D721Med (cell line): Measurements from ENCODE around the gene CACNA2D1.
A peak's percentile ranks its signal among the peaks of the same experiment; 100 is the strongest.

Experiments used
- DNase-seq: peaks from one replicate; pipeline ENCODE4 v3.0.0; 2011; ENCODE audit warnings: low spot score; ENCODE audit not compliant: insufficient read length
- FAIRE-seq: peaks from 2 replicates; lab custom pipeline; 2011; peaks lifted over from hg19 to GRCh38; lab: Jason Lieb, UNC
- CTCF ChIP-seq: IDR thresholded peaks from 2 replicates; pipeline ENCODE4 v1.5.1; 2012; ENCODE audit warnings: mild to moderate bottlenecking, control low read depth; ENCODE audit not compliant: insufficient read depth; ENCODE audit errors: missing control alignments

Gene CACNA2D1

GRCh38 chr7:82054544-82054943 lies 389.0 kb downstream of the CACNA2D1 start:
- no peak for DNase-seq
- FAIRE-seq: no peak
- no peak for TF ChIP-seq CTCF

- no peak for TF ChIP-seq CTCF
Measured at GRCh38 chr7:82053453-82054032, 390.0 kb downstream of the CACNA2D1 start.

GRCh38 chr7:82051601-82052000 lies 392.0 kb downstream of the CACNA2D1 start:
- FAIRE-seq (no peak), DNase-seq (no peak)

More at GRCh38 chr7:82053453-82054032, 390.0 kb downstream of the CACNA2D1 start:
- DNase-seq (no peak), FAIRE-seq (no peak)

GRCh38 chr7:82050792-82051191 lies 392.8 kb downstream of the CACNA2D1 start:
- FAIRE-seq (no peak), DNase-seq (no peak)
- no peak for TF ChIP-seq CTCF

More at GRCh38 chr7:82051601-82052000, 392.0 kb downstream of the CACNA2D1 start:
- TF ChIP-seq CTCF: no peak

GRCh38 chr7:82049891-82050533 lies 393.6 kb downstream of the CACNA2D1 start:
- FAIRE-seq: peak; percentile 35
- DNase-seq: no peak
- no peak for TF ChIP-seq CTCF

GRCh38 chr7:82049442-82049841 lies 394.1 kb downstream of the CACNA2D1 start:
- no peak for FAIRE-seq
- DNase-seq: no peak

More at GRCh38 chr7:82049442-82049841, 394.1 kb downstream of the CACNA2D1 start:
- no peak for TF ChIP-seq CTCF
